Stimulated activated CD8-positive, alpha-beta memory T cell treated with anti-CD3 and anti-CD28 coated beads, Interleukin-4, amount 100 ng/mL, for 24 hours (primary cell): ENCODE measurements around the gene CSPG4.
"Not testable (repeated sequence)": the region's sequence is repeated elsewhere in the genome, so short reads cannot be mapped to it uniquely, and the experiment has no call there.

Experiments
- DNase-seq: peaks from one replicate; pipeline ENCODE4 v3.0.0-alpha.2; 2020; ENCODE audit warnings: low read depth

Gene CSPG4

DNA sequence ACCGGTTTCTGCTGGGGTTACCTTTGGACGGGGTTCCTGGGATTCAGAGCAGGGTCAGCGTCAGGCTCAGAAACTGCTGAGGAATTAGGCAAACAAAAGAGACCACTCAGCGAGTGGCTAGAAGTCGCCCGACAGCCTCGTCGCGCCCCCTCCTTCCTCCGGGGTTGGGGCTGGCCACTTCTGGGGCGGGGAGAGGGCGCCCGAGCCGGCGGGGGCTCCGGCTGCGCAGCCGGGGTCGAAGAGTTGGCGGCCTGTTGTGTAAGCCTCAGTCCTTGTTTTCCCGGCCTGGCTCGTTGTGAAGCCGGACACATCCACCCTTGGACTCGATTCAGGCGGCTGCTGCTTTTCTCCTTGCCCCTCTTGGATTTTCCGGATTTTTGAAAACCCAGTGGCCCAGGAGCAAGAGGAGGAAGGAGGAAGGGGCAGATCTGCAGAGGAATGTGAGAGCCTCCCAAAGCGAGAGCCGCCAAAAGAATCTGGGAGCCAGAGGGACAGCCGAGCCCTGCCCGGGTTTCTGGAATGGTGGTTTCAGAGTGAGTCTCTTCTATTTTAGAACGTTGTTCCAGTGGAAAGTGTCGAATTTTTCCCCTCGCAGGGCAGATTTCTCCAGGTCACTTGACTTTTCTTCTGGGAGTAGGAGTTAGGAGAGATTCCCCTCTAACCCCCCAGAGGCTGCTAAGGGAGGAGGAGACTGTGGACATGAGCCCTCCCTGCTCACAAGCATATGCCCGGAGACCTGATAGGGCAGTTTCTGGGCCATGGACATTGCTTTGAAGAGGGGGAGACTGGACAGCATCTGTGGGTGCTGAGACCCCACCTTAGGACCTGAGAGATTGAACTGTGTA lies 64.3 kb downstream of the CSPG4 start:
- no peak for DNase-seq

GRCh38 chr15:75647370-75648155 lies 65.1 kb downstream of the CSPG4 start, which contains the start of gene SNX33:
Gene SNX33 (plus strand): TSS chr15:75647912. CDS start chr15:75649103, 1,191 bp downstream.
- peak; percentile 38 for DNase-seq

DNA sequence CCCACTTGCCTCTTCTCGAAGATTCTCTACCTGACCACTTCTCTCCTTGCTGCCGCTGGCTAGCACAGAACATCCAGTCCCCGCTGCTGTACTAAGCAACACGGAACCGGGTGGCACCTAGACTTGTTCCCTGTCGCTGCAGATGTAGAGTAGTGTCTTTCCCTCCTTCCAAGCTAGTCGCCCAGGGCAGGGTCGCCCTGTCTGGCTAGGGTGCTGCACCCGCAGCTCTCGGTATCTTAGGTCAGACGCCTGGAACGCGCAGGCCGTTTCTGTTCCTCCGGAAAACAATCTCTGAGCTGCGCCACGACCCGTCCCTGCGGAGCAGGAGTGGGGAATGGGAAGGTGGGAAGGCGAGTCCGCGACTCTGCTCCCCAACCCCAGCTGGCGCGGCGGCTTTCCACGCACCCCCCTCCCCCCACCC lies 65.7 kb downstream of the CSPG4 start:
- no peak for DNase-seq

DNA sequence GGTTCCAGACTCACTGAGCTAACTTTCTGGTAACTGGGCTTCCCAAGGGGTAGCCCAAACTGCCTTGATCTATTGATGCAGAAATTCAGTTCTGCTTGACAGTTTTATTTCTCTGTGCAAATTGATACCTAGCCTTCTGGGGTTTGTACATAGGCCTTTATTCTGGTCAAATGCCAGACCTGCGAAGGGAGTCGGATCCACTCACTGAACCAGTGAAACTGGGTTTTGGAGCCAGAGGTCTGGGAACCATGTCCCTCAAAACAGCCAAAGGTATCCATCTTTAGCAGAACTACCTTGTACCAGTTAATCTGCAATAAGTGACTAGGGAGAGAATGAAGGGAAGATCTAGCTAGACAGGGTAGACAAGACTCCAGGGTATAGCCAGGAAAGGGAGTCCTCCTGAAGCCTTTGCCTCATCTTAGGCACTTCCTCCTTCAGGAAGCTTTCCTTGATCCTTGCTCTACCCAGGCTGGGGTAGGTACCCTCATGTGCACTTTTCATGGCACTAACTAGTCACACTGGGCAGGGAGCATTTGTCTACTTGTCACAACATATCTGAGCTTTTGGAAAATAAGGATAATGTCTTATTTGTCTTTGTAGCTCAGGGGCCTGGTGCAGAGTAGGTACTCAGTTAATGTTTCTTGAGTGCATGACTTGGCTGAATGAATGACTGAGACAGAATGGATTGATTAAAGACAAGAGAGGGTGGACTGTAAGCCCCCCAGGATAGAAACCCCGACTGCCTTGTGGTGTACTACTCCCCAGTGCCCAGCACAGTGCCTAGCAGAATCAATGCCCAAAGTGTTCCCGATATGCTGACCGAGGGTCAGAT lies 66.3 kb downstream of the CSPG4 start:
- no peak for DNase-seq

DNA sequence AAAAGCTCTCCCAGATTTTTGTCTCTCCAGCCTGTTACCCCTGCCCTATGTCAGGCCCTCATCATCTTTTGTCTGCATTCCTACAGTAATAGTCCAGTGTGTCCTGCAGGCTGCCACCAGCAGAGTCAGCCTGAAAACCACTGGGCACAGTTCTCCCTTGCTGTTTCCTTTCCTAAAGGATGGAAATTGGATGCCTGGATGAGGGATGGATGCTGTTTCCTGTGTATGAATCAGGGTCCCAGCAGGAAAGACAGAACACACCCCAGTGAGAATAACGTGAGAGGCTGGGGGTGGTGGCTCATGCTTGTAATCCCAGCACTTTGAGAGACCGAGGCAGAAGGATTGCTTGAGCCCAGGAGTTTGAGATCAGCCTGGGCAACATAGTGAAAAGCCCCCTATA lies 68.3 kb downstream of the CSPG4 start:
- DNase-seq = no peak

DNA sequence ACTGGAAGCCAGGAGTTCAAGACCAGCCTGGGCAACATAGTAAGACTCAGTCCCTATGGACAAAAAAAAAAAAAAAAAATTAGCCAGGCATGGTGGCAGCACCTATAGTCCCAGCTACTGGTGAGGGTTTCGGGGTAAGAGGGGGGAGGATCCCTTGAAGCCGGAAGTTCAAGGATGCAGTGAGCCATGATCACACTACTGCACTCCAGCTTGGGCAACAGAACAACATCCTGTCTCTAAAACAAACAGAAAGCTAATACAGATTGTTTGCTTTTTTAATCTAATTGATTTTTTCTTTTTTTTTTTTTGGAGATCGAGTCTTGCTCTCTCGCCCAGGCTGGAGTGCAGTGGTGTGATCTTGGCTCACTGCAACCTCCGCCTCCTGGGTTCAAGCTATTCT lies 71.0 kb downstream of the CSPG4 start:
- DNase-seq = no peak

DNA sequence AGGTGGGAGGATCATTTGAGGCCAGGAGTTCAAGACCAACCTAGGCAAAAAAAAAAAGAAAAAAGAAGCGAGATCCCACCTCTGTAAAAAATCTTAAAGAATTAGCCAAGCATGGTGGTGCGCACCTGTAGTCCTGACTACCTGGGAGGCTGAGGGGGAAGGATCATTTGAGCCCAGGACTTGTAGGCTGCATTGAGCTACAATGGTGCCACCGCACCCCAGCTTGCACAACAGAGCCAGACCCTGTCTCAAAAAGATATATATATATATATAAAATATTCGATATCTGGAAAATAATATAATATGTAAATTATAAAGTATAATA lies 71.5 kb downstream of the CSPG4 start:
- no peak for DNase-seq

- peak; percentile 34 for DNase-seq
Observed at GRCh38 chr15:75640483-75641178, 72.0 kb downstream of the CSPG4 start.

DNA sequence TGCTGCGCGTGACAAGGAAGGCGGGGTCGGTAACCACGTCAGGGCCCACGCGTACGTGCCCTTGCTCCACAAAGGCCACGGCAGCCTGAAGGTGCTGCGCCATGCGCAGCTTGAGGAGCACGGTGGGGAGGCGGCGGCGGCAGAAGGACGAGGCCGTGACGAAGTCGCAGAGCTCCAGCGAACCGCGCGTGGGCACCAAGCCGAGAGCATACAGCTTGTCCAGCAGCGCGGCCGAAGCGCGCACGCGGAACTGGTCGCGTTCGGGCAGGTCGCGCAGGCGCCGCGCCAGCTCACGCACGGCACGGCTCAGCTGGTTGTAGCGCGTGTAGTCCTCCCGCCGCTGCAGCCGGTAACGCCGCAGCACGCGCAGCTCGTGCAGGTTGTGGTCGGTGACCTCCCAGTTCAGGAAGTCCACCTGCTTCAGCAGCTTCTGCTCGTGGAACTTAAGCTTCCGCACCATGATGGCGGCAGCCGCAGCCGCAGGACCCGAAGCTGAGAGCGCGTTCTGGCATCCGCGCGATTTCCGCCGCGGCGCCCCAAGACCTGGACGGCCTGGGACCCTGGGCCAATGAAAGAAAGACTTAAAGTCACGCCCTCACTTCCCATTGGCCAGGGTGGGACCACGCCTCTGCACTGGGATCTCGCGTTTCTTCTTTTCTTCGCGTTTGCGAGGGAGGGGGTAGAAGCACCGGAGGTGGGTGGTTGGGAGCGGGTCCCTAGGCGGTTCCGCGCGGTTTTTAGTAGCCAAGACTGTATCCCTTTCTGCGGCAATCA lies 72.8 kb downstream of the CSPG4 start, which contains the start of gene IMP3:
IMP3 (minus strand) TSS at position 516 of the 774 bp plus-strand sequence; CDS start at position 460, 56 bp downstream.
- peak; percentile 89 for DNase-seq

GRCh38 chr15:75639191-75639708 lies 73.4 kb downstream of the CSPG4 start:
- no peak for DNase-seq

DNA sequence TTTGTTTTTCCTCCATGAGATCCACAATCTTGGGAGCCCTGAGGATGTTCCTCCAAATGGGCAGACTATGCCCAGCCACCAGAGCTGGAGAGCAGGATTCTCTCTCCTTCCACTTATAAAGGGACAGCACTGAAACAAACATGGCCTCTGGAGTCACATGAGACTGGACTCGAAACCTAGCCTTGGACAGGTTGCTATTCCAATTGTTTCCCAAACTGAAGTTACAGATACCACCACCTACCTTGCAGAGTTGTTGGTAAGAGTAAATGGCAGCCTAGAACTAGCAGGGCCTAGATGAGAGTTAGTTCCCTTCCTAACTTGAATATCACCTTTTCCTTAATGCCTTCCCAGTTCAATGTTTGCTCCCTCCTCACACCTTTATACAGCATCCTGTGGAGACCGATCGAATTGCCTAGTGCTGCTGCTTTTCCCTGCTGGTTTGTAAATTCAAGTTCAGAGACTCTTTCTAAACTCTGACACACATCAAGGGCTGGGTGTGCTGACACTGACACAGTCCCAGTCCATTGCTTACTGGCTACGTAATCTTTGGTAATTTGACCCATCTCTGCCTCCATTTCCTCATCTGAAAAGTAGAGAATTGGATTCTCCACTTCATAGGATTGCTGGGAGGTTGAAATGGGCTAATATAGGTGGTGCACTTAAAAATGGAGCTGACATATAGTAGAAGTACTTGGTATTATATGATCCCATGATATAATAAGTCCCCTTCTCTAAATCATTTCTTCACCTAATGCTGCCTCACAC lies 75.2 kb downstream of the CSPG4 start:
- DNase-seq = no peak

DNA sequence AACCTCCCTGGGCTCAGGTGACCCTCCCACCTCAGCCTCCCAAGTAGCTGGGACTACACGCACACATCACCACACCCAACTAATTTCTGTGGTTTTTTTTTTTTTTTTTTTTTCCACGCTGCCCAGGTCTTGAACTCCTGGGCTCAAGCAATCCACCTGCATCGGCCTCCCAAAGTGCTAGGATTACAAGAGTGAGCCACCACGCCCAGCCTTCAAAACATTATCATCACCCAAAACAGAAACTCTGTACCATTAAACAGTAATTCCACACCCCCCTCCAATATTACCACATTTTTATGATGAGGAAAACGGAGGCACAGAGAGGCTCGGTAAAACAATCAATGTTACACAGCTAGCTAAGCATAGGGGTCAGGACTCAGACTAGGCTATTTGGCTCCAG lies 76.6 kb downstream of the CSPG4 start:
- no peak for DNase-seq

DNA sequence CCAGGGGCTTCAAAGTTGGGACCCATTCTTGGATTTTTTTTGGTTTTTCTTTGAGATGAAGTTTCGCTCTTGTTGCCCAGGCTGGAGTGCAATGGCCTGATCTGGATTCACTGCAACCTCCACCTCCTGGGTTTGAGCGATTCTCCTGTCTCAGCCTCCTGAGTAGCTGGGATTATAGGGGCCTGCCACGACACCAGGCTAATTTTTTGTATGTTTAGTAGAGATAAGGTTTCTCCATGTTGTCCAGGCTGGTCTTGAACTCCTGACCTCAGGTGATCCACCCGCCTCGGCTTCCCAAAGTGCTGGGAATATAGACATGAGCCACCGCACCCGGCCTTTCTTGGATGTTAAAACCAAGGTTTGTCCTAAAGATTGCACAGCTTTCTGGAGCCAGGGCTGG lies 78.7 kb downstream of the CSPG4 start:
- not testable (repeated sequence) for DNase-seq

DNA sequence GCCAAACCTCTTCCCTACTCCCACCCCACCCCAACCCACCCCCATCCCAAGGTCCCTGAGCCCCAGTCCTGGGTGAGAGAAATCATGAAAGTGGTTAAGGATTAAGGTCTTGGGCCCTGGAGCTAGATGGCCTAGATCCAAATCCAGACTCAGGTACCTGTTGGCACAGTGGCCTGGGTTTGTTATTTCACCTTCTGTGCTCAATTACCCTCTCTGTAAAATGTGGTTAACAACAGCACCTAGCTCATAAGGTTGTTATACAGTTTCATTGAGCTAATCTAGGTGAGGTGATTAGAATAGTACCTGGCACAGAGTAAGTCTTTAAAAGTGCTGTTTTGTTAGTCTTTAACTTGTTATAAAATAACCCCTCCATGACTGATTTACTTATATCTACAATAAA lies 80.7 kb downstream of the CSPG4 start:
- DNase-seq = no peak

- DNase-seq = peak; percentile 90
Observed at GRCh38 chr15:75625542-75626347, 86.9 kb downstream of the CSPG4 start, which contains the start of gene SNUPN. Gene SNUPN (minus strand): TSS chr15:75625725. CDS start chr15:75621051, 4,674 bp downstream.
